Measurements from ENCODE around the gene HOMER2. TPM values are rescaled to one million over a fixed set of nuclear protein-coding genes. Genes with fewer than 3 reads are reported as not detected.

Gene HOMER2
- total and polyA plus RNA-seq, 2 experiments from 2014 or later, result 10.8 to 23.9 TPM

GRCh38 chr15:82803793-82804574, 148.5 kb downstream of the HOMER2 start (continued):
- TF ChIP-seq POLR2AphosphoS5 (IDR thresholded peaks at IDR 0.05; ENCODE audit: low read depth) (no peak), JUNB (IDR thresholded peaks at IDR 0.05; ENCODE audit: unreplicated experiment) (no peak), EZH2 (IDR thresholded peaks at IDR 0.05; ENCODE audit: low read depth, unreplicated experiment) (no peak)
- TF ChIP-seq, protein P1, sequence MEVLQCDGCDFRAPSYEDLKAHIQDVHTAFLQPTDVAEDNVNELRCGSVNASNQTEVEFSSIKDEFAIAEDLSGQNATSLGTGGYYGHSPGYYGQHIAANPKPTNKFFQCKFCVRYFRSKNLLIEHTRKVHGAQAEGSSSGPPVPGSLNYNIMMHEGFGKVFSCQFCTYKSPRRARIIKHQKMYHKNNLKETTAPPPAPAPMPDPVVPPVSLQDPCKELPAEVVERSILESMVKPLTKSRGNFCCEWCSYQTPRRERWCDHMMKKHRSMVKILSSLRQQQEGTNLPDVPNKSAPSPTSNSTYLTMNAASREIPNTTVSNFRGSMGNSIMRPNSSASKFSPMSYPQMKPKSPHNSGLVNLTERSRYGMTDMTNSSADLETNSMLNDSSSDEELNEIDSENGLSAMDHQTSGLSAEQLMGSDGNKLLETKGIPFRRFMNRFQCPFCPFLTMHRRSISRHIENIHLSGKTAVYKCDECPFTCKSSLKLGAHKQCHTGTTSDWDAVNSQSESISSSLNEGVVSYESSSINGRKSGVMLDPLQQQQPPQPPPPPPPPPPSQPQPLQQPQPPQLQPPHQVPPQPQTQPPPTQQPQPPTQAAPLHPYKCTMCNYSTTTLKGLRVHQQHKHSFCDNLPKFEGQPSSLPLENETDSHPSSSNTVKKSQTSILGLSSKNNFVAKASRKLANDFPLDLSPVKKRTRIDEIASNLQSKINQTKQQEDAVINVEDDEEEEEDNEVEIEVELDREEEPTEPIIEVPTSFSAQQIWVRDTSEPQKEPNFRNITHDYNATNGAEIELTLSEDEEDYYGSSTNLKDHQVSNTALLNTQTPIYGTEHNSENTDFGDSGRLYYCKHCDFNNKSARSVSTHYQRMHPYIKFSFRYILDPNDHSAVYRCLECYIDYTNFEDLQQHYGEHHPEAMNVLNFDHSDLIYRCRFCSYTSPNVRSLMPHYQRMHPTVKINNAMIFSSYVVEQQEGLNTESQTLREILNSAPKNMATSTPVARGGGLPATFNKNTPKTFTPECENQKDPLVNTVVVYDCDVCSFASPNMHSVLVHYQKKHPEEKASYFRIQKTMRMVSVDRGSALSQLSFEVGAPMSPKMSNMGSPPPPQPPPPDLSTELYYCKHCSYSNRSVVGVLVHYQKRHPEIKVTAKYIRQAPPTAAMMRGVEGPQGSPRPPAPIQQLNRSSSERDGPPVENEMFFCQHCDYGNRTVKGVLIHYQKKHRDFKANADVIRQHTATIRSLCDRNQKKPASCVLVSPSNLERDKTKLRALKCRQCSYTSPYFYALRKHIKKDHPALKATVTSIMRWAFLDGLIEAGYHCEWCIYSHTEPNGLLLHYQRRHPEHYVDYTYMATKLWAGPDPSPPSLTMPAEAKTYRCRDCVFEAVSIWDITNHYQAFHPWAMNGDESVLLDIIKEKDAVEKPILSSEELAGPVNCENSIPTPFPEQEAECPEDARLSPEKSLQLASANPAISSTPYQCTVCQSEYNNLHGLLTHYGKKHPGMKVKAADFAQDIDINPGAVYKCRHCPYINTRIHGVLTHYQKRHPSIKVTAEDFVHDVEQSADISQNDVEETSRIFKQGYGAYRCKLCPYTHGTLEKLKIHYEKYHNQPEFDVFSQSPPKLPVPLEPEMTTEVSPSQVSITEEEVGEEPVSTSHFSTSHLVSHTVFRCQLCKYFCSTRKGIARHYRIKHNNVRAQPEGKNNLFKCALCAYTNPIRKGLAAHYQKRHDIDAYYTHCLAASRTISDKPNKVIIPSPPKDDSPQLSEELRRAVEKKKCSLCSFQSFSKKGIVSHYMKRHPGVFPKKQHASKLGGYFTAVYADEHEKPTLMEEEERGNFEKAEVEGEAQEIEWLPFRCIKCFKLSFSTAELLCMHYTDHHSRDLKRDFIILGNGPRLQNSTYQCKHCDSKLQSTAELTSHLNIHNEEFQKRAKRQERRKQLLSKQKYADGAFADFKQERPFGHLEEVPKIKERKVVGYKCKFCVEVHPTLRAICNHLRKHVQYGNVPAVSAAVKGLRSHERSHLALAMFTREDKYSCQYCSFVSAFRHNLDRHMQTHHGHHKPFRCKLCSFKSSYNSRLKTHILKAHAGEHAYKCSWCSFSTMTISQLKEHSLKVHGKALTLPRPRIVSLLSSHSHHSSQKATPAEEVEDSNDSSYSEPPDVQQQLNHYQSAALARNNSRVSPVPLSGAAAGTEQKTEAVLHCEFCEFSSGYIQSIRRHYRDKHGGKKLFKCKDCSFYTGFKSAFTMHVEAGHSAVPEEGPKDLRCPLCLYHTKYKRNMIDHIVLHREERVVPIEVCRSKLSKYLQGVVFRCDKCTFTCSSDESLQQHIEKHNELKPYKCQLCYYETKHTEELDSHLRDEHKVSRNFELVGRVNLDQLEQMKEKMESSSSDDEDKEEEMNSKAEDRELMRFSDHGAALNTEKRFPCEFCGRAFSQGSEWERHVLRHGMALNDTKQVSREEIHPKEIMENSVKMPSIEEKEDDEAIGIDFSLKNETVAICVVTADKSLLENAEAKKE (CRISPR knock-in tag; IDR thresholded peaks at IDR 0.05), result no peak

DNA sequence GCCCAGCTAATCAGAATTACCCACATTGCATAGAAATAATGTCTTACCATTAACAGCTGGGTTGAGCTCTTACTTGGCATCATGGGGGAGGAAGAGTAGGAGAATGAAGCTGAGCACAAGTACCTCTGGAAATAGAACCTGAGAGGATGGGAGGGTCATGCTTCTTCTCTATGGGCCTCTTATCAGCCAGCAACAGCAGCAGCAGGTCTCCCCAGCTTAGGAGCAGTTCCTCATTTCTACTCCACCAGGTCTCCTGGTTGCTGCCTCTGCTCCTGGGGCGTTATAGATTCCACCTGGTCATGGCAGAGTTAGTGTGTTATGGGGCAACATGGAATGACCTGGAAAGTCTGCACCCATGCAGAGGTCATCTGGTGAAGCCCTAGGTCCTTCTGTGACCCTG, 150.0 kb downstream of the HOMER2 start:
- Mint-ChIP-seq H3K27ac (no peak overlapping the region), H3K4me3 (no peak overlapping the region), H3K36me3 (ENCODE audit: low read depth) (no peaks in the 10 kb centered on the region), H3K9me3 (no peaks in the 10 kb centered on the region), H3K27me3 (ENCODE audit: insufficient read depth, low read depth, poor library complexity) (peaks cover 4% of the 10 kb centered on the region), H3K4me1 (no peaks in the 10 kb centered on the region)
- H3K36me3 ChIP-seq (ENCODE audit: insufficient read depth), result no peaks in the 10 kb centered on the region
- DNase-seq (ENCODE audit: low spot score) (no peak), ATAC-seq (no peak)
- H3K79me2 ChIP-seq (replicated peaks; ENCODE audit: insufficient read depth), result no peaks in the 10 kb centered on the region
- H3K27ac ChIP-seq (ENCODE audit: low read depth), result no peak overlapping the region
- H2AFZ ChIP-seq, result no peak overlapping the region
- H3K4me2 ChIP-seq, result no peak overlapping the region
- no peak overlapping the region for H3K4me3 ChIP-seq
- H4K20me1 ChIP-seq (replicated peaks; ENCODE audit: insufficient read depth), result no peaks in the 10 kb centered on the region
- TF ChIP-seq ETS1 (IDR thresholded peaks at IDR 0.05) (no peak), STAT1 (IDR thresholded peaks at IDR 0.05; ENCODE audit: unreplicated experiment) (no peak)
- no peaks in the 10 kb centered on the region for H3F3A ChIP-seq (replicated peaks; ENCODE audit: low read depth)
- no peaks in the 10 kb centered on the region for H3K27me3 ChIP-seq (ENCODE audit: insufficient read depth)
- no peaks in the 10 kb centered on the region for H3K9me2 ChIP-seq (ENCODE audit: insufficient read depth)
- no peaks in the 10 kb centered on the region for H3K4me1 ChIP-seq (ENCODE audit: insufficient read depth)

Measured in GM23338 (cell line).